ENCODE results near the gene CPLX1.

DNA sequence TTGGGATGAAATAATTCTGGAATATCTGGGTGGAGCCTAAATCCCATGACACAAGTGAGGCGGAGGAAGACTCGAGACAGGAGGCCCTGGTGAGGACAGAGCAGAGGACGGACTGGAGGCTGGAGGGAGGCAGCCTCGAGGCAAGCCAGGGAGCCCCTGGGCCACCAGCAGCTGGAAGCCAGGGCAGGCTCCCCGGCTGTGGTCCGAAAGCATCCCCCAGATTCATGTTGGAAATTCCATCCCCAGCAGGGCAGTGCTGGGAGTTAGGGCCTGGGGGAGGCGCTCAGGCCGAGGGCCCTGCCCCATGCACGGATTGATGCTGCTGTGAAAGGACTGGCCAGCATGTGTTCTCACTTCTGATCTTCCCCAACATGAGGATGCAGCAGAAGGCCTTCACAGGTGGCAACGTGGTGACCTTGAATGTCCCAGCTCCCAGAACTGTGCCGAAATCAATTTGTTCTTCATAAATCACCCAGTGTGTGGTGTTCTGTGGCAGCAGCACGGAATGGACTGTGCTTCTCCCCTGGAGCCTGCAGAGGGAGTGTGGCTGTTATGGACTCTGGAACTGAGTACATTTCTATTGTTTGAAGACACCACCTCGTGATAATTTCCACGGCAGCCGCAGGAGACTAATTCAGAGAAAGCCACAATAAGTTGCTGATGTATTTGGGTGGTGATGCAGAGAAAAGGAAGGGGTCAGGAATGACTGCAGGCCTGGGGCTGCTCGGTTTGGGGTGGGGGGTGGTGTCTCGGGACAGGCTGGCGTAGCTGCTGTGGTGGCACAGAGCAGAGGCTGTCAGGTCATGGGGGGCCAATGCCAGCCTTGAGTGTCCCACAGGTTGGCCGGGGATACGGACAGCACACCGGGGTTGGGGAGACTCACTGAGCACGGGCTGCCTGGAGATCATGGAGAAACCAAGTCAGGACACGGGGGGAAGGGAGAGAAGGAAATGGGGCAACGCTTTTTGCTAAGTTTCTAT lies 63.4 kb downstream of the CPLX1 start:
- TF ChIP-seq TCF12 (IDR thresholded peaks at IDR 0.05; ENCODE audit: low read depth) (no peak), TEAD4 (IDR thresholded peaks at IDR 0.05) (no peak), CEBPB (IDR thresholded peaks at IDR 0.05) (no peak), FOXM1 (IDR thresholded peaks at IDR 0.05; ENCODE audit: borderline replicate concordance, low read depth) (no peak), TAF1 (IDR thresholded peaks at IDR 0.05; ENCODE audit: low read depth) (no peak)
- TF ChIP-seq, protein P1, sequence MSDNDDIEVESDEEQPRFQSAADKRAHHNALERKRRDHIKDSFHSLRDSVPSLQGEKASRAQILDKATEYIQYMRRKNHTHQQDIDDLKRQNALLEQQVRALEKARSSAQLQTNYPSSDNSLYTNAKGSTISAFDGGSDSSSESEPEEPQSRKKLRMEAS (IDR thresholded peaks at IDR 0.05) = no peak
- TF ChIP-seq, protein P2, sequence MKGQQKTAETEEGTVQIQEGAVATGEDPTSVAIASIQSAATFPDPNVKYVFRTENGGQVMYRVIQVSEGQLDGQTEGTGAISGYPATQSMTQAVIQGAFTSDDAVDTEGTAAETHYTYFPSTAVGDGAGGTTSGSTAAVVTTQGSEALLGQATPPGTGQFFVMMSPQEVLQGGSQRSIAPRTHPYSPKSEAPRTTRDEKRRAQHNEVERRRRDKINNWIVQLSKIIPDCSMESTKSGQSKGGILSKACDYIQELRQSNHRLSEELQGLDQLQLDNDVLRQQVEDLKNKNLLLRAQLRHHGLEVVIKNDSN (IDR thresholded peaks at IDR 0.05) = no peak

Measured in Ishikawa (cell line).